GM15510 (cell line): ENCODE data around the gene BMP7.

Source experiments
- POLR2A ChIP-seq: IDR thresholded peaks from 3 replicates; pipeline ENCODE4 v1.6.1; 2011; ENCODE audit warnings: borderline replicate concordance; ENCODE audit not compliant: insufficient read length; ENCODE audit errors: extremely low read depth

BMP7 gene

GRCh38 chr20:57131601-57132391 lies 134.6 kb downstream of the BMP7 start:
- TF ChIP-seq POLR2A, result no peak

DNA sequence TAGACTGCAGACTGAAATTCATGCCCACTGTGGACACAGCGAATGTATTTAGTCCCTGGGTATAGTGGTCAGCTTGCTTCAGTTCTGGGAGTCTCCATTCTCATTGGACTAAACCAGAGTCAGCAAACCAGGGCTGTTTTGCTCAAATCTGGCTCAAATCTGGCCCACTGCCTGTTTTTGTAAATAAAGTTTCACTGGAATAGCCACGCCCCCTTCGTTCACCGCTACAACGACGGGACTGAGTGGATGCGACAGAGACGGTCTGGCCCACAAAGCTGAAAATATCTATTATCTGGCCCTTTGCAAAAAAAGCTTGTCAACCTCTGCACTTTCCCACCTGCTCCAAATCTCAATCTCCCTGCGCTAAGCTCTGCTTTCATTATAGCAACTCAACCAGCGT lies 135.4 kb downstream of the BMP7 start:
- no peak for TF ChIP-seq POLR2A

GRCh38 chr20:57130160-57130772 lies 136.2 kb downstream of the BMP7 start:
- no peak for TF ChIP-seq POLR2A

DNA sequence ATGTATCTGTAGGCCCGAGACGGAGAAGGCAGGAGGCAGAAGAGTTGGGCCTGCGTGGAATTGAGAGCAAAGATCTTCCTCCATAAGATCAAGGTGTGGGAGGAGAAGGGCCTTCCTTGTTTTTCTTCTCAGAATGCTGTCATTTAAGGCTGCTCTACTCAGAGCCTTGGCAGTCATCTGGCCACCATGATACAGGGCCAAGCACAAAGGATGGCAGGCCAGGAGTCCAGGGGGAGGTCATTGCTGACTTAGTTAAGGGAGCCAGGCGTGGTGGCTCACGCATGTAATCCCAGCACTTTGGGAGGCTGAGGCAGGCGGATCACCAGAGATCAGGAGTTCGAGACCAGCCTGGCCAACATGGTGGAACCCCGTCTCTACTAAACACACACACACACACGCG lies 137.1 kb downstream of the BMP7 start:
- TF ChIP-seq POLR2A, result no peak

GRCh38 chr20:57128044-57128757 lies 138.2 kb downstream of the BMP7 start:
- TF ChIP-seq POLR2A, result no peak

GRCh38 chr20:57126481-57127092 lies 139.9 kb downstream of the BMP7 start:
- TF ChIP-seq POLR2A, result no peak

- TF ChIP-seq POLR2A, result no peak
These were observed 141.5 kb downstream of the BMP7 start for GRCh38 chr20:57124800-57125517.

GRCh38 chr20:57124366-57124765 lies 142.1 kb downstream of the BMP7 start:
- no peak for TF ChIP-seq POLR2A

DNA sequence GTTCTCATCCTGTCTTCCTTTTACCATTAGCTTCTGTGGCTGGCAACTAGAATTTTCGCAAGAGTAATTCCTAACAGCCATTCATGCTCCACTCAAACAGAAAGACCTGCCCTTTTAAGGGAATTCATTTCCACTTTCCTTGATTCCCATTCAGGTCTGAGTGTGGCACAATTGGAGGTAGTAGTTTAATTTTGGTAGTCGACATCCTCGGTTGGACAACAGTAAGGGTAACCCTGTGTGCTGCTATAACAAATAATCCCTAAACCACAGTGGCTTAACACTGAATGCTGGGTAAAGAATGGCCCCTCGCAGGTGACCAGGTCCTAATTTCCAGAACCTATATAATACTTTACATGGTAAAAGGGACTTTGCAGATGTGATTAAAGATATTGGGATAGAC lies 142.9 kb downstream of the BMP7 start:
- no peak for TF ChIP-seq POLR2A

- TF ChIP-seq POLR2A, result no peak
These were observed 143.6 kb downstream of the BMP7 start for GRCh38 chr20:57122536-57123489.

DNA sequence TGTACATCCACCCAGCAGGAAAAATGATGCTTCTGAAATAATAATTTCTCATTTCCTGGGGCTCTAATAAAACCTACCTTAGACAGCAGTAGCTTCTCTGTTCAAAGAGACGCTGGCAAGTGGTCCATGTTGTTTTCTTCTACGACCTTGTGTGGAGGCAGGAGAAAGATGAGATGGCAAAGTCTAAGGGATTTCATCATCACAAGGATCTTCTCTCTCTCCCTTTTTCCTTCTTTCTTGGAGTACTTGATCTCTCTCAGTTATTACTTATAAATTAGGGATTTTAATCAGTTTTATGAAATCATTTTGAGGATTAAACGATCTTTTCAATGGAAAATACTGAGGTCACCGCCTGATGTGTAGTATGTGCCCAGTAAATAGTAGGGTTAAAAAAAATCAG lies 147.5 kb downstream of the BMP7 start:
- TF ChIP-seq POLR2A, result no peak
